ENCODE data around the gene TOMM40L. TPM values are rescaled to one million over a fixed set of nuclear protein-coding genes. Genes with fewer than 3 reads are reported as not detected.

The TOMM40L gene
- polyA plus RNA-seq, 1 donor from 2014 or later, result 32.5 TPM

DNA sequence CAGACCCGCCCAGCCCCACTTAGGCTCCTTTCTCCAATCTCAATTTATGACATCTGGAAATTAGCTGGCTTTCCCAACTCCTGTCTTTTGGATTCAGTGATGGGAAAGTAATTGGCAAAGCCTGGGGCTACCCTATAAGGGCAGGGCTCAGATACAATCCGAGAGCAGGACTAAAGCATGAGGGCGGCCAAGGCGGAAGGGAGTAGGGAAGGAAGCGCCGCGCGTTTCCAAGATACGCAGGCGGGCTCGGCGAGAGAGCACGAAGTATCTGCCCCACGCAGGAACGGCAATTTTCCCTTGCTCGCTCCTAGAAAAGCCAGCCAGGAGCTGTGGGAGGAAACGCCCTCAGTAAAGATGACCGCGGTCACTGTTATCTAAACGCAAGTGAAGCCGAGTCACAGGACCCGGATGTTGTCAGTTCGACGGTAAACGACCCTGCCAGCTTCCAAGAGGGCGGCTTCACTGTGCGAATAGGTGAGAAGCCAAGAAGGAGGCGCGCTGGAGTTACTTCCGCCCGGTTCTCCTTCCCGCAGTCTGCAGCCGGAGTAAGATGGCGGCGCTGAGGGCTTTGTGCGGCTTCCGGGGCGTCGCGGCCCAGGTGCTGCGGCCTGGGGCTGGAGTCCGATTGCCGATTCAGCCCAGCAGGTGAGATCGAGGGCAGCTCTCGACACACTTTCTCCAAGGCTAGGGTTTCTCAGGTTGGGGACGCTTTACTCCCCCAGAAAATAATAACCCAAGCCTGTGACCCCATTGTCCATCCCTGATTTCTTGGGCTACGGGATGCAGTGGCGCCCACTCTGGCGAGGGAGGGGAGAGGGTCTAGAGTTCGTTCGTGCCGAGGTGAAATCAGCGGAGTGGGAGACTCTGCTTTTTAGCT, 23.8 kb upstream of the TOMM40L start, which contains the start of gene NDUFS2:
TSS of gene NDUFS2 (plus strand) at position 532 of the 877 bp plus-strand sequence. CDS start at position 551, 19 bp downstream.
- peak within 1 kb of the TSS; percentile 80 for H3K4me3 ChIP-seq (ENCODE audit: low read length)
- TF ChIP-seq EZH2 (IDR thresholded peaks at IDR 0.05; ENCODE audit: borderline replicate concordance, insufficient read depth, low read length, poor library complexity, severe bottlenecking) (no peak), MXI1 (conservative IDR thresholded peaks at IDR 0.05; ENCODE audit: poor library complexity, severe bottlenecking) (peak; percentile 68), RAD21 (conservative IDR thresholded peaks at IDR 0.05) (peak; percentile 25), EP300 (conservative IDR thresholded peaks at IDR 0.05; ENCODE audit: poor library complexity, severe bottlenecking) (peak; percentile 44), SMC3 (conservative IDR thresholded peaks at IDR 0.05; ENCODE audit: poor library complexity) (peak; percentile 30), POLR2AphosphoS5 (IDR thresholded peaks at IDR 0.05) (peak; percentile 99), TAF1 (IDR thresholded peaks at IDR 0.05; ENCODE audit: low read depth) (peak; percentile 99)
- TF ChIP-seq, protein P1, sequence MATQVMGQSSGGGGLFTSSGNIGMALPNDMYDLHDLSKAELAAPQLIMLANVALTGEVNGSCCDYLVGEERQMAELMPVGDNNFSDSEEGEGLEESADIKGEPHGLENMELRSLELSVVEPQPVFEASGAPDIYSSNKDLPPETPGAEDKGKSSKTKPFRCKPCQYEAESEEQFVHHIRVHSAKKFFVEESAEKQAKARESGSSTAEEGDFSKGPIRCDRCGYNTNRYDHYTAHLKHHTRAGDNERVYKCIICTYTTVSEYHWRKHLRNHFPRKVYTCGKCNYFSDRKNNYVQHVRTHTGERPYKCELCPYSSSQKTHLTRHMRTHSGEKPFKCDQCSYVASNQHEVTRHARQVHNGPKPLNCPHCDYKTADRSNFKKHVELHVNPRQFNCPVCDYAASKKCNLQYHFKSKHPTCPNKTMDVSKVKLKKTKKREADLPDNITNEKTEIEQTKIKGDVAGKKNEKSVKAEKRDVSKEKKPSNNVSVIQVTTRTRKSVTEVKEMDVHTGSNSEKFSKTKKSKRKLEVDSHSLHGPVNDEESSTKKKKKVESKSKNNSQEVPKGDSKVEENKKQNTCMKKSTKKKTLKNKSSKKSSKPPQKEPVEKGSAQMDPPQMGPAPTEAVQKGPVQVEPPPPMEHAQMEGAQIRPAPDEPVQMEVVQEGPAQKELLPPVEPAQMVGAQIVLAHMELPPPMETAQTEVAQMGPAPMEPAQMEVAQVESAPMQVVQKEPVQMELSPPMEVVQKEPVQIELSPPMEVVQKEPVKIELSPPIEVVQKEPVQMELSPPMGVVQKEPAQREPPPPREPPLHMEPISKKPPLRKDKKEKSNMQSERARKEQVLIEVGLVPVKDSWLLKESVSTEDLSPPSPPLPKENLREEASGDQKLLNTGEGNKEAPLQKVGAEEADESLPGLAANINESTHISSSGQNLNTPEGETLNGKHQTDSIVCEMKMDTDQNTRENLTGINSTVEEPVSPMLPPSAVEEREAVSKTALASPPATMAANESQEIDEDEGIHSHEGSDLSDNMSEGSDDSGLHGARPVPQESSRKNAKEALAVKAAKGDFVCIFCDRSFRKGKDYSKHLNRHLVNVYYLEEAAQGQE (IDR thresholded peaks at IDR 0.05; ENCODE audit: borderline replicate concordance), result peak; percentile 97
- TF ChIP-seq, protein P2, sequence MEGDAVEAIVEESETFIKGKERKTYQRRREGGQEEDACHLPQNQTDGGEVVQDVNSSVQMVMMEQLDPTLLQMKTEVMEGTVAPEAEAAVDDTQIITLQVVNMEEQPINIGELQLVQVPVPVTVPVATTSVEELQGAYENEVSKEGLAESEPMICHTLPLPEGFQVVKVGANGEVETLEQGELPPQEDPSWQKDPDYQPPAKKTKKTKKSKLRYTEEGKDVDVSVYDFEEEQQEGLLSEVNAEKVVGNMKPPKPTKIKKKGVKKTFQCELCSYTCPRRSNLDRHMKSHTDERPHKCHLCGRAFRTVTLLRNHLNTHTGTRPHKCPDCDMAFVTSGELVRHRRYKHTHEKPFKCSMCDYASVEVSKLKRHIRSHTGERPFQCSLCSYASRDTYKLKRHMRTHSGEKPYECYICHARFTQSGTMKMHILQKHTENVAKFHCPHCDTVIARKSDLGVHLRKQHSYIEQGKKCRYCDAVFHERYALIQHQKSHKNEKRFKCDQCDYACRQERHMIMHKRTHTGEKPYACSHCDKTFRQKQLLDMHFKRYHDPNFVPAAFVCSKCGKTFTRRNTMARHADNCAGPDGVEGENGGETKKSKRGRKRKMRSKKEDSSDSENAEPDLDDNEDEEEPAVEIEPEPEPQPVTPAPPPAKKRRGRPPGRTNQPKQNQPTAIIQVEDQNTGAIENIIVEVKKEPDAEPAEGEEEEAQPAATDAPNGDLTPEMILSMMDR (IDR thresholded peaks at IDR 0.05; ENCODE audit: poor library complexity, severe bottlenecking), result peak; percentile 65
- H2AFZ ChIP-seq (ENCODE audit: low read depth, low read length), result peak within 1 kb of the TSS; percentile 96

DNA sequence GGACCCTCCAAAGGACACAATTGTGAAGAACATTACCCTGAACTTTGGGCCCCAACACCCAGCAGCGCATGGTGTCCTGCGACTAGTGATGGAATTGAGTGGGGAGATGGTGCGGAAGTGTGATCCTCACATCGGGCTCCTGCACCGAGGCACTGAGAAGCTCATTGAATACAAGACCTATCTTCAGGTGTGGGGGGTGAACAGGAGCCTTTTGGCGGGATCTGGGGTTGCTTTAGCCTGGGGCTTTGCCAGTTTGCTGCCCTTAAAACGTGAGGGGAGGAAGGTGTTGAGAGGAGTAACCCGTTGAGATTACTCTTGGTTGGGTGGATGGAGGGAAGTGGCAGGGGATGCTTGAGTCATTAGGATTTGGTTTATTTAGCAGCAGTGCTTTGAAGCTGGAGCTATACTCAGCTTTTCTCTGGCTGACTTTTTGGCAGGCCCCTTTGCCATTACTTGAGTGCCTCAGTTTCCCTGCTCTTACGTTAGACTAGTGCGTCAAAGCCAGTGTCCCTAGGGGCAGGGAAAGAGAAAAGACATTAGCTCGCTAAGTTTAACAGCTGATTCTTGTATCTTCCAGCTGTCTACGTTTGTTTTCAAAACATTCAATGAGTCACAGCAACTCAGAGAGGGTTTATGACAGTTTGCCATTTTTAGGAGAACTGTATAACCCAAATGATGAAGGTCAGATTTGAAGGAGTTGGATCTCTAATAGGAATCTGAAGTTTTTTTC, 19.3 kb upstream of the TOMM40L start:
- Histone ChIP-seq H3K9me2 (ENCODE audit: insufficient read depth, low read length) (no peaks in the 10 kb centered on the region), H3K4me2 (ENCODE audit: low read length) (no peak overlapping the region), H3K79me2 (replicated peaks; ENCODE audit: insufficient read depth, low read length) (peaks cover 22% of the 10 kb centered on the region)

More for the DNA sequence above, 23.8 kb upstream of the TOMM40L start, which contains the start of gene NDUFS2:
- H3K9ac ChIP-seq (ENCODE audit: low read length), result peak within 1 kb of the TSS; percentile 91
- no peaks in the 10 kb centered on the region for H4K20me1 ChIP-seq (ENCODE audit: insufficient read depth)
- peak within 1 kb of the TSS; percentile 48 for H3K4me2 ChIP-seq (ENCODE audit: low read length)
- no peaks in the 10 kb centered on the region for H3K9me2 ChIP-seq (ENCODE audit: insufficient read depth, low read length)
- no peaks in the 10 kb centered on the region for H3K9me3 ChIP-seq (ENCODE audit: low read length)
- peak within 1 kb of the TSS; percentile 90 for H3K27ac ChIP-seq (ENCODE audit: low read length)
- H3K27me3 ChIP-seq (ENCODE audit: insufficient read depth, low read depth, low read length), result no peaks in the 10 kb centered on the region
- H3K36me3 ChIP-seq (ENCODE audit: insufficient read depth, low read length), result peaks cover 7% of the 10 kb centered on the region
- no peaks in the 10 kb centered on the region for H3F3A ChIP-seq (ENCODE audit: insufficient read depth, low read length, poor library complexity, severe bottlenecking)
- H3K79me2 ChIP-seq (replicated peaks; ENCODE audit: insufficient read depth, low read length), result peaks cover 22% of the 10 kb centered on the region

More for the DNA sequence above, 19.3 kb upstream of the TOMM40L start:
- H3K36me3 ChIP-seq (ENCODE audit: insufficient read depth, low read length), result peaks cover 11% of the 10 kb centered on the region
- no peaks in the 10 kb centered on the region for H4K20me1 ChIP-seq (ENCODE audit: insufficient read depth)
- no peak overlapping the region for H3K4me3 ChIP-seq (ENCODE audit: low read length)
- no peak overlapping the region for H2AFZ ChIP-seq (ENCODE audit: low read depth, low read length)
- no peaks in the 10 kb centered on the region for H3K27me3 ChIP-seq (ENCODE audit: insufficient read depth, low read depth, low read length)
- no peaks in the 10 kb centered on the region for H3F3A ChIP-seq (ENCODE audit: insufficient read depth, low read length, poor library complexity, severe bottlenecking)
- no peaks in the 10 kb centered on the region for H3K9me3 ChIP-seq (ENCODE audit: low read length)
- H3K9ac ChIP-seq (ENCODE audit: low read length), result no peak overlapping the region
- TF ChIP-seq TAF1 (IDR thresholded peaks at IDR 0.05; ENCODE audit: low read depth), result no peak
- TF ChIP-seq, protein P2 (IDR thresholded peaks at IDR 0.05; ENCODE audit: poor library complexity, severe bottlenecking), result no peak
- no peak for TF ChIP-seq POLR2AphosphoS5 (IDR thresholded peaks at IDR 0.05)
- no peak for TF ChIP-seq EZH2 (IDR thresholded peaks at IDR 0.05; ENCODE audit: borderline replicate concordance, insufficient read depth, low read length, poor library complexity, severe bottlenecking)
- TF ChIP-seq RAD21 (conservative IDR thresholded peaks at IDR 0.05), result no peak
- no peak for TF ChIP-seq EP300 (conservative IDR thresholded peaks at IDR 0.05; ENCODE audit: poor library complexity, severe bottlenecking)
- TF ChIP-seq, protein P1 (IDR thresholded peaks at IDR 0.05; ENCODE audit: borderline replicate concordance), result no peak
- no peak for TF ChIP-seq MXI1 (conservative IDR thresholded peaks at IDR 0.05; ENCODE audit: poor library complexity, severe bottlenecking)
- no peak for TF ChIP-seq SMC3 (conservative IDR thresholded peaks at IDR 0.05; ENCODE audit: poor library complexity)
- no peak overlapping the region for H3K27ac ChIP-seq (ENCODE audit: low read length)
